NCI-H2196 (cell line): ENCODE measurements around the gene CBL.
"Not testable (repeated sequence)": the region's sequence is repeated elsewhere in the genome, so short reads cannot be mapped to it uniquely, and the experiment has no call there.

Source experiments
- DNase-seq: peaks from one replicate; lab custom pipeline; 2025; ENCODE audit not compliant: unreplicated experiment; lab: John Stamatoyannopoulos, UW

Gene CBL

DNA sequence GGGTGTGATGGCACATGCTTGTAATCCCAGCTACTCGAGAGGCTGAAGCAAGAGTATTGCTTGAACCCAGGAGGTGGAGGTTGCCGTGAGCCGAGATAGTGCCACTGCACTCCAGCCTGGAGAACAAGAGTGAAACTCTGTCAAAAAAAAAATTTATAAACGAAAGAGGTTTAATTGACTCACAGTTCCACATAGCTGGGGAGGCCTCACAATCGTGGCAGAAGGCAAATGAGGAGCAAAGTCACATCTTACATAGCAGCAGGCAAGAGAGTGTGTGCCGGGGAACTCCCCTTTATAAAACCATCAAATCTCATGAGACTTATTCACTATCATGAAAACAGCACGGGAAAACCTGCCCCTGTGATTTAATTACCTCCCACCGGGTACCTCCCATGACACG lies 21.7 kb upstream of the CBL start:
- not testable (repeated sequence) for DNase-seq

DNA sequence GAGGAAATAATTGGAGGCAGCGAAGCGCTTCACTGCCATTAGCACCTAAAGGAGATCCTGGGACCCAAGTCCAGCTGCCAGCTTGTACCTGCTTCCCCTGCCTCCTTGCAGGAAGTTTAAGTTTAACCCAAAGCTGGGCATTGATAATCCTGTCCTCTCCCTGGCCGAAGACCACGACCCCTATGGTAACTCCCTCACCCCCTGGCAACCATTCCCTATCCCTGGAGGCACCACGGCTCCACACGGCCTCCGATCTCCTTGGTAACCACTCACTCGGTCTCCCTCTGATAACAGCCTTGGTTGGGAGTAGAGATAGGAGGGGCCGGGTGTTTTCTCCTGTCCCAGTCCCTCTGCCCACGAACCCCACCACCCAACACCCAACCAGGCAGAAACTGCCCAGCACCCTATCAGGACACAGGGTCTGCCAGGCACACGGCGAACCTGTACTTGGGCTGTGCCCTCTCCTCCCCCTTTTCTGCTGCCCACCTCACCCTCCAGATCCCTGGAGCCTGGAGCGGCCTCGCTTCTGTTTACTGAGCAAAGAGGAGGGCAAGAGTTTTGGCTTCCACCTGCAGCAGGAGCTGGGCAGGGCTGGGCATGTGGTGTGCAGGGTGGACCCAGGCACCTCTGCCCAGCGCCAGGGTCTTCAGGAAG lies 20.0 kb upstream of the CBL start:
- no peak for DNase-seq

DNA sequence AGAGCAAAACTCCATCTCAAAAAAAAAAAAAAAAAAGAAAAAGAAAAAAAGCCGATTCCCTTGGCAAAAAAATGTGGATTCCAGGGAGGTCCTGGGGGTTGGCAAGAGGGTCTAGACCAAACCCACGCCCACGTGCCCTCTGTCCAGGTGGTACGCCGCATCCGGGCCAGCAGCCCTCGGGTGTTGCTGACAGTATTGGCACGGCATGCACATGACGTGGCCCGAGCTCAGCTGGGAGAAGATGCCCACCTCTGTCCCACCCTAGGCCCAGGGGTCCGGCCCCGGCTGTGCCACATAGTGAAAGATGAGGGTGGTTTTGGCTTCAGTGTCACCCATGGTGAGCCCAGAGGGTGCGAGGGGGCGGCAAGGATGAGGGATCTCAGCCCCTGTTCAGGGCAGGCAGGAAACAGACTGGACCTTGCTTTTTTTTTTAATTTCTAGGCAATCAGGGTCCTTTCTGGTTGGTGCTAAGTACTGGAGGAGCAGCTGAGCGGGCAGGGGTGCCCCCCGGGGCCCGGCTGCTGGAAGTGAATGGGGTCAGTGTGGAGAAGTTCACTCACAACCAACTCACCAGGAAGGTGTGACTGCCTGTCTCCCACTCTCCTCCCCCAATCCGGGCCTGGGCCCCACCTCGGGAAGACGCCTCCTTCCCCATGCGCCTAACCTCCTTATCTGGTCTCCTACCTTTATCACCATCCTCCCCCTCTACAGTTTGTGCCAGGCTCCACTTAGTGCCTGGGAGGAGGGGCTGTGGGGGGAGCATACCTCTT lies 18.8 kb upstream of the CBL start:
- DNase-seq: no peak

DNA sequence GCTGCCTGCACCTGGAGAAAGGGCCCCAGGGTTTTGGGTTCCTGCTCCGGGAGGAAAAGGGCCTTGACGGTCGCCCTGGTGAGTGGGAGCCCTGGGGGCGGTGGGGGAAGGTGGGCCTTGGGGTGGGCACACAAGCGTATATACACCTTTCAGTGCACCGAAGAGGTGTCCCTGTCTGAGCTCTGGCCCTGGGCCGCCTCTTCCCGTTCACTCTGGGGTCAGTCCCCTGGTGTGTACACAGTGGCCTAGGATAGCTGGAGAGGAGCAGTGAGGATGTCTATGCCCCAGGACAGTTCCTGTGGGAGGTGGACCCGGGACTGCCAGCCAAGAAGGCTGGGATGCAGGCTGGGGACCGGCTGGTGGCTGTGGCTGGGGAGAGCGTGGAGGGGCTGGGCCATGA lies 18.1 kb upstream of the CBL start:
- DNase-seq: no peak

DNA sequence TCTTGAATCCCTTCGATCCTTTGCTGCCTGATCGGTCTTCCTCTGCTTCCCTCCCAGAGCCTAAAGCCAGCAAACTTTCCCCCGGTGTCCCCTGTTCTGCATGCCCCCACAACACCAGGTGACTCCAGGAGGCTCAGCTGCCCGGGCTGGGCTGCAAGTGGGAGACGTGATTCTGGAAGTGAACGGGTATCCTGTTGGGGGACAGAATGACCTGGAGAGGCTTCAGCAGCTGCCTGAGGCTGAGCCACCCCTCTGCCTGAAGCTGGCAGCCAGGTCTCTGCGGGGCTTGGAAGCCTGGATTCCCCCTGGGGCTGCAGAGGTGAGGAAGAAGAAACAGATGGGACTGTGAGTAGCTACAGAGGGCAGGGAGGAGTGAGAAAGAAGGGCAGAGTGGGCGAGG lies 17.3 kb upstream of the CBL start:
- DNase-seq: no peak

DNA sequence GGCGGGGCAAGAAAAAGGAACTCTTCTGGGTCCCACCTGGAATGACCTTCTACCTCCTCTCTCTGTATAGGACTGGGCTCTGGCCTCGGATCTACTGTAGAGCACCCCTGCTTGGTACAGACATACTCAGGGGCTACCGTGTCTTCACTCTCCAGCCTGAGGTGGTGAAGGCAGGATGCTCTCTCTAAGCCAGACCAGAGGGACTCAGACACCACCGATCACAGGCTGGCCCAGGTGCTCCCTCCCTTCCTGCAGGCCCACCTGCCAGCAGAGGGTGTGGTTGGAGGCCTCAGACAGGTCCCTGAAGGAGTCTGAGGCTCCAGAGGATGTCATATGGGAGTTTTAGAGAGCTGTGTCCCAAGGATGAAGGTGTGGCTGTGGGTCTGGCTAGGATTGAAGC lies 16.7 kb upstream of the CBL start:
- no peak for DNase-seq

DNA sequence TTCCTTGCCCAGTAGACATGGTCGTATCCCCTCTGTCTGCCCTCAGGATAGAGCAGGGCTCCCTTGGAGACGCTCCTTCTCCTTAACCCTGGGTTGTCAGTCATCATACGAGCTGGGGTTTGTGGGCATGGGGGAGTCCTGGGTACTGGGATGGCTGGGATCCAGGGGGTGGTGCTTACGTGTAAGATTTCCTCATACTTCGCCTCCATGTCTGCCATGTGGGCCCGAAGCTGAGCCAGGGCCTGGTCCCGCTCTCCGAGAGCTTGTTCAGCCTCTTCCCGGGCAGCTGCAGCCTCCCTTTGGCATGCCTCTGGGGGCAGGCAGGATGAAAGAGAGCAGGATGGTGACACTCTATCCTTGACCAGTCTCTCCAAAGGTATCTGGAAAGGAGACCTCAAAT lies 15.6 kb upstream of the CBL start:
- DNase-seq: no peak

DNA sequence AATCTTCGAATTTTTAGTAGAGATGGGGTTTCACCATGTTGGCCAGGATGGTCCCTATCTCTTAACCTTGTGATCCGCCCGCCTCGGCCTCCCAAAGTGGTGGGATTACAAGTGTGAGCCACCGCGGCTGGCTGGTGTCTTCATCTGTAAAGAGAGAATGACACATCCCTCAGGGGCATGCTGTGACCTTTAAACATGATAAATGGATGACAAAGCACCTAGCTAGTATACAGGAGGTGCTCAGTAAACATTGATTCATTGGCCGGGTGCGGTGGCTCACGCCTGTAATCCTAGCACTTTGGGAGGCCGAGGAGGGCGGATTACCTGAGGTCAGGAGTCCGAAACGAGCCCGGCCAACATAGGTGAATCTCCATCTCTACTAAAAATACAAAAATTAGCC lies 14.9 kb upstream of the CBL start:
- not testable (repeated sequence) for DNase-seq

DNA sequence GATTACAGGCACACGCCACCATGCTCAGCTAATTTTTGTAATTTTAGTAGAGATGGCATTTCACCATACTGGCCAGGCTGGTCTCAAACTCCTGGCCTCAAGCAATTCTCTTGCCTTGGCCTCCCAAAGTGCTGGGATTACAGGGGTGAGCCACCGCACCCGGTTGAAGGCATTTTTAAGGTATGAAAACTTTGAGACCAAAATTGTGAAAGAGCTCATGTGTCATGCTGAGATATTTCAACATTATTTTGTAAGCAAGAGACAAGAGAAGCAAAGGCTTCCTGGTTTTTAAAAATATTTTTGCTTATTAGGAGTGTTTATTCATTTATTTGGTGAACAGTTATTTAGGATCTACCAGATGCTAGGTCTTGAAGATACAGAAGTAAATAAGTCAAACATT lies 14.0 kb upstream of the CBL start:
- DNase-seq: no peak

DNA sequence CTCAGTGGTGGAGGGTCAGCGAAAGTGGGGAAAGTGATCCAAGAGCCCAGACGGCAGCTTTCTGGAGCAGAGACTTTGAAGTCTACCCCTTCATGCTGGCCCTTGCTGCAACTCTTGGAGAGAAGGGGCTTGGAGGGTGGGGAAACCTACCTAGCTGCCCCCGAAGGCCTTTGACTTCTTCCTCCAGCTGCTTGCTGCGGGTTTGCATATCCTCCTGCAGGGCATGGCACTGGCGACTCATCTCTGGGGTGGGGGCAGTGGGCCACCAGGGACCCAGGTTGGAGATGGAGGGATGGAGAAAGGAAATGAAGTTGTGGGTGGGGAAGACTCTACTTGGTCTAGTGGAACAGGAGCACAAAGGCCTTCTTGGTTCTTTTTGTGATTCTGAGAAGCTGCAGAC lies 13.1 kb upstream of the CBL start:
- no peak for DNase-seq

DNA sequence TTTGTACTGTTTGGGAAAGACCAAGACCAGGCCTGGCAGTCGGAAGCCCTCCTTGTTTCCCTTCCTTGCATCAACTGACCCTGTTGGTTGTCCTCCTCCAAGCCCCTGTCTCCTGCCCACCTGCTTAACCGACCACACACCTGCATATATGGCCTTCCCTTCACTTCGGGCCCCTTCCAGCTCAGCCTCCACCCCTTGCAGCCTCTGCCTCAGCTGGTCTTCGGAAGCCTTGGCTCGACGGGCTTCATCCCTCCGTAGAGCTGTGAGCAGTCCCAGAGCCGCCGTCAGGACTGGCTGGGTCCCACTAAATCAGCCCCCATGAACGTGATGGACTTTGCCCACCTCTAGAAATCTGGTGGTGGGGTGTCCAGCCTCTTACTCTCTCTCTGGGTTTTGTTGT lies 12.5 kb upstream of the CBL start:
- no peak for DNase-seq

DNA sequence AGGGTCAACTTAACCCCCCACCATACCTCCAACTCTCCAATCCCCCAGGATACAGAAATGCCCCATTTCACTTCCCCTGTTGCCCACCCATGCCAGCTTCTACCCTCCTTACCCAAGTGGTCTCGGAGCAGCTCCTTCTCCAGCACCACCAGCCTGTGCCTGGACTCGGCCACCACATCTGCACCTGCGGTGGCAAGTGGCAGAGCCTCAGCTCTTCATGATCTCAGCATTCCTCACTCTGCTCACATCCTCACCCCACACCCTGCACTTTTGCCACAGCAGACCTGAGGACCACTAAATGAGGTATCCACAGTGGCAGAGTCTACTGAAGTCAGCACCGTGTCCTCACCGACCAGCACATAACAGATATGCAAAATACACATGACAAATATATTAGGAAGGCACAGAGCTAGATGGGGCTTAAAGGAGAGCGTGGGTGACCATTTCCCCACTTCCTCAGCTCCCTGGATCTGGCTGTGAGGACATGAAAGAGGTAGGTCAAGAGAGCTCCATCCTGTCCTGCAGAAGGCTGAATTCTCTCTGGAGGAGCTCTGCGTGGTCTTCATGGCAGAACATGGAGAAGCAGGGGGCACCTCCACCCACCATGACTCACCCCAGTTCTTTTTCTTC lies 11.2 kb upstream of the CBL start:
- no peak for DNase-seq

DNA sequence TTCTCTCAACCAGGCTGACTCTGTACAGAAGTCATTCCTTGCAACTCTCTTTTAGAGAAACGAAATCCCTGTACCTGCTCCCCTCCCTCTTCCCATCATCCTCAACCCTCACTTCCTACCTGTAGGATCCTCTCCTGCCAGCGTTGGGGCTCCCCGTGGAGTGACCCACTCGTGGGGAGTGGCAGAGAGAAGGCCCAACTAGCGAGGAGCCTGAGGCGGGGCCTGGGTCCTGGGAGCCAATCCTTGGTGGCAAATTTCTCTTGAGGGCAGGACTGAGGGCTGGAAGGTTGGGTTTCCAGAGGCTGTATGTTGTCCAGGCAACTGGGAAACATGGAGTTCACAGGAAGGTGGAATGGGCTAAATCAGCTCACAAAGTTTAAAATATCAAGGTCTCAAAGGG lies 10.5 kb upstream of the CBL start:
- peak; percentile 80 for DNase-seq

DNA sequence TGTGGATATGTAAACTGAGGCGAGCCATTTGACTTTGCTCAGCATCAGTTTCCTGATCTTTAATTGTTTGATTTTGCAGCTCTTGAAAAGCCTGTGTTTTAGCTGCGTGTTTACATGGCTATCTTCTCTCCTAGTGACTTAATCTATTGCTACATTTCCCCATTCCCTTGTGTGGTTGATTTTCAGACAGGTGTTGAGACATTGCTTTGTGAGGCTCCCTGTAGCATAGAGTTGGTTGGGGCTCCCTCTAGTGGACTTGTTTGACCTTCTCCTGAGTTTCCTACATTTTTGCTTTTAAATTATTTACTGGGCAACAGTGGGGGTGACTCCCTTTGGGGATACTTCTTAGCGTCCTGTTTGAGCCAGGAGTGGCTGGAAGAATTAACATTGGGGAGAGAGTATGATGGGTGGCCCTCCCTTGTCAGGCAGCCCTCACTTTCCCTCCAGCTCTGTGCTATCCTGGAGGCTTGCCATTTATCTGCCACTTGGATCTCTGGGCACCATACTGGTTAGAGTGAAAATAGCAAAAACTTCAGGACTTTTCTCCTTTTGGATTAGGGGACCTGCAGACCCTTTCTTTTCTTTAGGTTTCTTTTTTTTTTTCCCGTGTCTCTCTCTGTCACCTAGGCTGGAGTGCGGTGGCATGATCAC lies 9.2 kb upstream of the CBL start:
- peak; percentile 90 for DNase-seq

DNA sequence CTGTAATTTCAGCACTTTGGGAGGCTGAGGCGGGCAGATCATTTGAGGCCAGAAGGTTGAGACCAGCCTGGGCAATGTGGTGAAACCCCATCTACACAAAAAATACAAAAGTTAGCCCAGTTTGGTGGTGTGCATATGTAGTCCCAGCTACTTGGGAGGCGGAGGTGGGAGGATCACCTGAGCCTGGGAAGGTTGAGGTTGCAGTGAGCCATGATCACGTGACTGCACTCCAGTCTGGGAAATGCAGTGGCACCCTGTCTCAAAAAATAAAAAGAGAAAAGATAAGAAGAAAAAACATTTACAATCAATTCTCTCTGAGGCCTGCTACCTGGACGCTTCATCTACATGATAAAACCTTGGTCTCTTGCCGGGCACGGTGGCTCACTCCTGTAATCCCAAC lies 7.2 kb upstream of the CBL start:
- no peak for DNase-seq

DNA sequence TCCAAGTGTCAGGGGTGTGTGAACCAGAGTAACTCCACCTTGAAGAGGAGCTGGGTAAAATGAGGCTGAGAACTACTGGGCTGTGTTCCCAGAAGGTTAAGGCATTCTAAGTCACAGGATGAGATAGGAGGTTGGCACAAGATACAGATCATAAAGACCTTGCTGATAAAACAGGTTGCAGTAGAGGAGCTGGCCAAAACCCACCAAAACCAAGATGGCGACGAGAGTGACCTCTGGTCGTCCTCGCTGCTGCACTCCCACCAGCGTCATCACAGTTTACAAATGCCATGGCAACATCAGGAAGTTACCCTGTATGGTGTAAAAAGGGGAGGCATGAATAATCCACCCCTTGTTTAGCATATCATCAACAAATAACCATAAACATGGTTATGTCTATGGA lies 4.9 kb upstream of the CBL start:
- DNase-seq: not testable (repeated sequence)

DNA sequence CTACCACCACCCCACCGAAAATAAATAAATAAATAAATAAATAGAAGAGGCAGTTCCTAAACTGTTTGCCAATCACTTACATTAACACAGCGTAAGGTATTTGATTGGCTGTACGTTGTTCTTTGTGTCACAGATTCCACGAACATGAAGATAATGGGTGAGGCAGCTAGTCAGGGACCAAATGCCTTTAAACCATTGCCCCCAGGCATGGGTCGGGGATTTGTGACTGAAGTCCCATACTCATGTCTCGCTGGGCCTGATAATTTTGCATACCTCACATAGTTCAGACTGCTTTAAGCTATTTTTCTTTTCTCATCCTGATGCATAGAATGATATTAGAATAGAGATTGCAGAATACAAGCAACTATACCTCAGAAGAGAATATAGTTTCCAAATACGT lies 3.6 kb upstream of the CBL start:
- DNase-seq: no peak

DNA sequence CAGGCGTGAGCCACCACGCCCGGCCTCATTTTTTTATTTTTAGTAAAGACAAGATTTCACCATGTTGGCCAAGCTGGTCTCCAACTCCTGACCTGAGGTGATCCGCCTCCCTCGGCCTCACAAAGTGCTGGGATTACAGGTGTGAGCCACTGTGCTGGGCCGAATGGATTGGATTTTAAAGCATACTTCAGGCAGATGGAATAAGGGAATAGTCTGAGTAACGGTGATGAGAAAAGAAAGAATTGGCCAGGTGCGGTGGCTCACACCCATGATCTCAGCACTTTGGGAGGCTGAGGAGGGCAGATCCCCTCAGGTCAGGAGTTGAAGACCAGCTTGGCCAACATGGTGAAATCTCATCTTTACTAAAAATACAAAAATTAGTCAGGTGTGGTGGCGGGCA lies 2.1 kb upstream of the CBL start:
- no peak for DNase-seq

DNA sequence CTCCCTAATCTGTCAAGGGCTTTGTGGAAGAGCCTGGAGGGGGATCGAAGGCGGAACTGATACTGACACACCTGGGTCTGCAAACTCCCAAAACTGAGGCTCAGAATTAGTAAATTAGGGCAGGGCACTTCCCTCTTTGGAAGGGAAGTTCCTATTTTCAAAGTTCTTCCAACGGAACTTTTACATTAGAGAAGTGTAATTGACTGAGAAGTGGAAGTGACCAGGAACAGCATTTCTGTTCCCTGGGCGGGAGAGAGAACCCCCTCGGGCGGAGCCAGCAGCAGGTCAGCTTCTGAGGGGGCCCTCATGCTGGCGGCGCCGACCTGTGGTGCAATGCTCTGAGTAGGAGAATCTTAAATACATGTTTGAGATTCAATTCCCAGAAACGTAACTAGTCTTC lies 1.1 kb upstream of the CBL start:
- DNase-seq: no peak

DNA sequence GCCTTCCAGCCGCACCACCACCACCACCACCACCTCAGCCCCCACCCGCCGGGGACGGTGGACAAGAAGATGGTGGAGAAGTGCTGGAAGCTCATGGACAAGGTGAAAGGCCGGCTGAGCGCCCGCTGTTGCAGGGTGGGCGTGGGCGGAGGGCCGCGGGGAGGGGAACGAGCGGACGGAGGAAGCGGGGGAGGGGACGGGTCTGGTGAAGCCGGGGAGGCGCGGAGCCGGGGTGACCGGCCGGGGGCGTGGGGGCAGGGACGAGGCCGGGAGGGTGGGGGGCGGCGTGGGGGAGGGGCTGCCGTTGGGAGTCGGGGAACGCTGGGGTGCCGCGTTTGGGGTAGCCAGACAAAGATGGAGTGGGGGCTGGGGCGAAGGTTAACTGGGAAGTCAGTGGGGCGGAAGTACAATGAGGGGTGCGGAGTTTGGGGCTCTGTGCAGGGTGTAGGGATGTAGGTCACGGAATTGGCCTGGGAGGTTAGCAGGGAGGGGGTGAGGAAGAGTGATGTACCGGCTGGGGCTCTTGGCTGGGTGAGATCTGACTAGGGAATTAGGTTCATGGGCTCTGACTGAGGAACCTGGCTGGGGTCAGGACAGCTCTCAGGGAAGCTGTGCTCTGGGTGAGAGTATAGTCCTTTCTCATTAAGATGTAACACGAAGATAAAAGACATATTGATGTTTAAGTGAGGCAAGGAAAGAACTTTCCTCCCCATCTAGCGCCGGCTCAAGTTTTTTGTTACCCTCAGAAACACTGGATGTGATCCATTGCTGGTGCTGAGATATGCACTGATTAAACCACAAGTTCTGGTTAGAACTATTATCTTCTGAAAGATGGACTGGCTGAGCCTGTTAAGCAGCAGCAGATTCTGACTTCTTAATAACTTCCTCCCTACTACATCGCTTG lies 624 bp downstream of the CBL start:
- DNase-seq: no peak

DNA sequence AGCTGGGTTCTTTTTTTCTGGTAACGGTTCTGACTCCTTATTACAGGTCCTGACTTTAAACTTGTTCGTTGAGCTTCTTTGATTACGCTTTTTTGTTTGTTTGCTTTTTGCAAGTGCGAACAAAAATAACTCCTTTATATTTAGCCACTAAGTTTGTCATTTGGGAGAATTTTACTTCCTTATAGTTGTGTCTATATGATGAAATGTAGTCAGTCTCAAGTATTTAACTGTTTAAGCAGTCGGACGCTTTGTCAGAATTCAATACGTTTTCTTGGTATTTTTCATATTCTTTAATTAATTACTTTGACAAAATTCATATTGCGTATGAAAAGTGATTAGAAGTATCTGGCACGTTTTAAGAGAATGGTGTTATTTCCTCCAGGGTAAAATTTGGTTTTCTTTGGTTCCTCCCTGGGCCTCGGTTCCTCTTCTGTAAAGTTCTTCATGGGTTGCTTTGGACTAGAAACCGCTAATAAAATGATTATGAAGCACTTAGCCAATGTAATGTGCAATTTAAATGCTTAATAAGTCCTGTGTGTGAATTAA lies 1.3 kb downstream of the CBL start:
- no peak for DNase-seq
